Natural killer cell treated with Interleukin-12 subunit alpha and Interleukin-12 subunit beta and Interleukin-15 and Interleukin-18, amount 100 ng/mL, for 72 hours (primary cell): ENCODE results near the gene DGKZ. TPM values are rescaled to one million over a fixed set of nuclear protein-coding genes. Genes with fewer than 3 reads are reported as not detected.
"Not testable (repeated sequence)": the region's sequence is repeated elsewhere in the genome, so short reads cannot be mapped to it uniquely, and the experiment has no call there.

Source experiments
- ATAC-seq, 2 donors: fragments of 150-1000 bp; cut with Tn5 transposase in 1 of 2; sonication (Bioruptor Pico), chemical (Tn5 transposase) in 1 of 2; 2 replicates each; pipeline ENCODE4 v1.10.0; 2021
- DNase-seq: peaks from one replicate; pipeline ENCODE4 v3.0.0; 2022; ENCODE audit warnings: low spot score
- H3K27ac Mint-ChIP-seq, 2 donors: 1 replicate in 1 of 2; 2 replicates in 1 of 2; pipeline ENCODE4 v1.8.0; 2022; ENCODE audit warnings: mixed read lengths in 2 of 2, mild to moderate bottlenecking in 1 of 2, moderate library complexity in 1 of 2
- H3K27me3 Mint-ChIP-seq, 2 donors: 1 replicate in 1 of 2; 2 replicates in 1 of 2; pipeline ENCODE4 v1.8.0; 2022; ENCODE audit warnings: mixed read lengths in 2 of 2
- H3K36me3 Mint-ChIP-seq: one replicate; pipeline ENCODE4 v1.8.0; 2022; ENCODE audit warnings: mixed read lengths
- H3K4me1 Mint-ChIP-seq, 2 donors: 1 replicate in 1 of 2; 2 replicates in 1 of 2; pipeline ENCODE4 v1.8.0; 2022; ENCODE audit warnings: low read depth in 2 of 2, mixed read lengths in 2 of 2, mild to moderate bottlenecking in 1 of 2
- H3K4me3 Mint-ChIP-seq: one replicate; pipeline ENCODE4 v1.8.0; 2022; ENCODE audit warnings: mixed read lengths
- H3K9me3 Mint-ChIP-seq: 2 replicates; pipeline ENCODE4 v1.8.0; 2022; ENCODE audit warnings: mixed read lengths
- total RNA-seq, 2 donors: library from RNA; stranded (reverse); gene quantifications; one replicate each; pipeline ENCODE4 v1.2.3, GENCODE V29; 2022

Gene DGKZ, protein sequence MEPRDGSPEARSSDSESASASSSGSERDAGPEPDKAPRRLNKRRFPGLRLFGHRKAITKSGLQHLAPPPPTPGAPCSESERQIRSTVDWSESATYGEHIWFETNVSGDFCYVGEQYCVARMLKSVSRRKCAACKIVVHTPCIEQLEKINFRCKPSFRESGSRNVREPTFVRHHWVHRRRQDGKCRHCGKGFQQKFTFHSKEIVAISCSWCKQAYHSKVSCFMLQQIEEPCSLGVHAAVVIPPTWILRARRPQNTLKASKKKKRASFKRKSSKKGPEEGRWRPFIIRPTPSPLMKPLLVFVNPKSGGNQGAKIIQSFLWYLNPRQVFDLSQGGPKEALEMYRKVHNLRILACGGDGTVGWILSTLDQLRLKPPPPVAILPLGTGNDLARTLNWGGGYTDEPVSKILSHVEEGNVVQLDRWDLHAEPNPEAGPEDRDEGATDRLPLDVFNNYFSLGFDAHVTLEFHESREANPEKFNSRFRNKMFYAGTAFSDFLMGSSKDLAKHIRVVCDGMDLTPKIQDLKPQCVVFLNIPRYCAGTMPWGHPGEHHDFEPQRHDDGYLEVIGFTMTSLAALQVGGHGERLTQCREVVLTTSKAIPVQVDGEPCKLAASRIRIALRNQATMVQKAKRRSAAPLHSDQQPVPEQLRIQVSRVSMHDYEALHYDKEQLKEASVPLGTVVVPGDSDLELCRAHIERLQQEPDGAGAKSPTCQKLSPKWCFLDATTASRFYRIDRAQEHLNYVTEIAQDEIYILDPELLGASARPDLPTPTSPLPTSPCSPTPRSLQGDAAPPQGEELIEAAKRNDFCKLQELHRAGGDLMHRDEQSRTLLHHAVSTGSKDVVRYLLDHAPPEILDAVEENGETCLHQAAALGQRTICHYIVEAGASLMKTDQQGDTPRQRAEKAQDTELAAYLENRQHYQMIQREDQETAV
- 100 to 1,000 TPM; 104 to 207 TPM for total RNA-seq

DNA sequence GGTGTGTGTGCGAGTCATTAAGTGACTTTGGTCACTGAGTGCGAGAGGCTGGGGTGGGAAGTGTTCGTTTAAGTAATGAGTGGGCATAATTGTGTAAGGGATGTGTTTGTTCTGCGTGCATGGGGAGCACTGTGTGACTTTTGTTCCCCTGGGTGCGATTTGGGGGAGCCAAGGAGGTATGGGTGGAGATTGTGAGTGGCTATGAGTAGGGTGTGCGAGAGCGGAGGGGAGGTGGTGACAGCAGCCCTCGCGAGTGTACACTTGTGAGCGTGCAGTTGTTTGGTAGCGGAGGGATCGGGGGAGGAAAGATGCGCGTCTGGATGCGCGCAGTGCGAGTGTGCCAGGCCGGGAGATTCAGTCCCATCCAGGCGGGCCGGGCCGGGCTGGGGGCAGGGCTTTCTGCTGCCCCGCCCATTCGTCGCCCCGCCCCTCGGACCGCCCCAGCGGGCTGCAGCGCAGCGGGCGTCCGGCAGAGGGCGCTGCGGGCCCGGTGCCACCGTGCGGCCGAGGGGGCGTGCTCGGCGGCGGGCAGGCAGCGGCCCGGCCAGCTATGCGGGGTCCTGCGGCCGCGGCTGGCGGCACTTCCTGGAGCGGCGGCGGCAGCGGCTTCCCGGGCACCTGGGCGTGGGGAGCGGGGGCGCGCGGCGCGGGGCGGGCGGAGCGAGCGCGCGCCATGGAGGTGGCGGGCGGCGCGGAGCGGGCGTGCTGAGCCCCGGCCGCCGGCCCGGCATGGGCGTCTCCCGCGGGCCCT lies at the start of gene DGKZ:
TSS of gene DGKZ (plus strand) at position 578 of the 751 bp plus-strand sequence. CDS start 197 bp downstream, outside the sequence.
- DNase-seq (peak; percentile 93), ATAC-seq (peak; percentile 87 to 92)
- H3K27ac Mint-ChIP-seq: peak within 1 kb of the TSS; percentile 89 to 95
- H3K36me3 Mint-ChIP-seq: no peaks in the 10 kb centered on the region
- H3K27me3 Mint-ChIP-seq: peaks cover 0 to 7% of the 10 kb centered on the region in 2 donors
- H3K4me1 Mint-ChIP-seq: peaks cover 52 to 53% of the 10 kb centered on the region in 2 donors
- H3K9me3 Mint-ChIP-seq: no peaks in the 10 kb centered on the region
- H3K4me3 Mint-ChIP-seq: peak within 1 kb of the TSS; percentile 96

DNA sequence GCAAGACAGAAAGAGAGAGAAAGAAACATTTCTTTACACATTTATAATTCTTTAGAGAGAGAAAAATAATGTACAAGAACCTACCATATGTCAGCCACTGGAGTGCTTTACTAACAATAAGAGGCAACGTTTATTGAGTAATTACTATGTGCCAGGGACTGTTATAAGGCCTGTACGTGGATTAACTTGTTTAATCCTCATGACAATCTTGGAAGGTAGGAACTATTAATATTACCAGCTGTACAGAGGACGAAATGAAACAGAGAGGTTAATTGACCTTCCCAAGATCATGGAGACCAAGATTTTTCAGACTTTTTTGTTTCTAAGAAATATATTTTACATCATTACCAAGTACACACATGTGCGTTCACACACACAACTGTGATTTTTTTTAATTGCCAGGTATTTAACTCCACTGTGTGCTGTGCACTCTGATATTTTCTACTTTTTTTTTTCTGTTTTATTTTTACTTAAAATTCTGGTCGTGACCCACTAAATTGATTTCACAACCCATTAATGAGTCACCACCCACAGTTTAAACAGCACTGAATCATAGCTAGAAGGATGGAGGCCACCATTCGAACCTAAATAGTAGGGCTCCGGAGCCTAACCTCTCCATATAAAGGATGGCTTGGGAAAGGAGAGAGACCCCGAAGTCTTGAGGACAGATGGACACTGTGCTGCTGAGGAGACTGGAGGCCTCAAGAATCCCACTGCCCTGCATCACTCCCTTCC lies 48.4 kb upstream of the DGKZ start:
- Mint-ChIP-seq H3K9me3 (no peaks in the 10 kb centered on the region), H3K4me3 (peak overlapping the region; percentile 1), H3K27me3 (peaks cover 10 to 21% of the 10 kb centered on the region in 2 donors), H3K27ac (no peak overlapping the region), H3K36me3 (no peaks in the 10 kb centered on the region), H3K4me1 (peaks cover 5 to 8% of the 10 kb centered on the region in 2 donors)
- DNase-seq: no peak
- ATAC-seq: no peak

DNA sequence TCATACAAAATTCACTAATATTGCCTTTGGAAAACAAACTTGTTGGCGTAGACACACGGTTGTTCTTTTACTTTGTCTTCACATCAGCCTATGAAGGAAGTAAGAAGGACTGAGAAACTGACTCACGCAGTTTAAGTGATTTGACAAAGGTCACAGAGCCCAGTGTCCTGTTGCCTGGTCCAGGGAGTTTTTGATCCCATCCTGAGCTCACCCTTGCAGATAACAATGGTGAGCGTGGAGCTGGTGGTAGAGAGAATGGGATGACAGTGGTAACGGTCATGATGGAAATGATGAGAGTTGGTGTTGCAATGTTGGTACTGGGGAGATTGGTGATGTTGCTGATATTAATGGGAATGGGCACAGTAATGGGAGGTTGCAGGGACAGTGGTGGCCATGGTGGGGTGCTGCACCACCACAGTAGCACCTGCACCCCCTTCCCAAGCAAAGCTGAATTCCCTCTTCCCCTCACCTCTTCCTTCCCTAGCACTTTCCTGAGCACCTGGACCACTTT lies 47.8 kb upstream of the DGKZ start:
- H3K4me3 Mint-ChIP-seq: peak overlapping the region; percentile 1
- no peaks in the 10 kb centered on the region for H3K36me3 Mint-ChIP-seq
- peaks cover 10 to 21% of the 10 kb centered on the region in 2 donors for H3K27me3 Mint-ChIP-seq
- H3K4me1 Mint-ChIP-seq: peaks cover 5 to 8% of the 10 kb centered on the region in 2 donors
- no peak overlapping the region for H3K27ac Mint-ChIP-seq
- H3K9me3 Mint-ChIP-seq: no peaks in the 10 kb centered on the region
- DNase-seq (no peak), ATAC-seq (no peak)

DNA sequence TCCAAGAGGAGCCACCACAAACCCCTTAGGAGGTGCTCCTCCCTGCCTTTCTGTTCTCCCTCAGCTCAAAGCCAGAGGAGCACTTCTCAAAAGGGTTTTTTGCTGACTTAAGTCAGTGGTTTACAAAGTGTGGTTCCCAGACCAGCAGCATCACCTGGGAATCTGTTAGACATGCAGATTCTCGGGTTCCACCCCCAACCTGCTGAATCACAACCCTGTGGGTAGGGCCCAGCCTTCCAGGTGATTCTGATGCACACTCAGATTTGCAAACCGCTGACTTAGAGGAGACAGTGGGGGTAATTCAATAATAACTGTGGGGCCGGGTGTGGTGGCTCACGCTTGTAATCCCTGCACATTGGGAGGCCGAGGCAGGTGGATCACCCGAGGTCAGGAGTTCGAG lies 47.0 kb upstream of the DGKZ start:
- DNase-seq (no peak), ATAC-seq (no peak)
- H3K27ac Mint-ChIP-seq: no peak overlapping the region
- H3K4me3 Mint-ChIP-seq: no peak overlapping the region
- H3K36me3 Mint-ChIP-seq: no peaks in the 10 kb centered on the region
- H3K27me3 Mint-ChIP-seq: peaks cover 10 to 21% of the 10 kb centered on the region in 2 donors
- H3K4me1 Mint-ChIP-seq: peaks cover 7 to 10% of the 10 kb centered on the region in 2 donors
- no peaks in the 10 kb centered on the region for H3K9me3 Mint-ChIP-seq

DNA sequence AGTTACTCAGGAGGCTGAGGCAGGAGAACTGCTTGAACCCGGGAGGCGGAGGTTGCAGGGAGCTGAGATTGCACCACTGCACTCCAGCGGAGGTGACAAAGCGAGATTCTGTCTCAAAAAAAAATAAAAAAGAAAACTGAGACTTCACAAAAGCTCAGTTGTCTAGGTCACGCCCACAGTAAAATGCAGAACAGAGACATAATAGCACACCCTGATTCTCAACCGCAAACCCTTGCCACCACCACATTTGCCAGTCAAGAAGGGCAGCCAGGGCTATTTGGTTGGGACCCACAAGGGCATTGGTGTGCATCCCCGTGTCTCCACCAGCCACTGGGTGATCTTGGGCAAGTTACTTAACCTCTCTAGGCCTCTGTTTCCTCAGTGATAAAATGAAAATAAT lies 44.4 kb upstream of the DGKZ start:
- Mint-ChIP-seq H3K27ac (no peak overlapping the region), H3K36me3 (no peaks in the 10 kb centered on the region), H3K4me3 (no peak overlapping the region), H3K4me1 (peaks cover 8 to 13% of the 10 kb centered on the region in 2 donors), H3K27me3 (peaks cover 6 to 13% of the 10 kb centered on the region in 2 donors), H3K9me3 (no peaks in the 10 kb centered on the region)
- no peak for ATAC-seq
- no peak for DNase-seq

DNA sequence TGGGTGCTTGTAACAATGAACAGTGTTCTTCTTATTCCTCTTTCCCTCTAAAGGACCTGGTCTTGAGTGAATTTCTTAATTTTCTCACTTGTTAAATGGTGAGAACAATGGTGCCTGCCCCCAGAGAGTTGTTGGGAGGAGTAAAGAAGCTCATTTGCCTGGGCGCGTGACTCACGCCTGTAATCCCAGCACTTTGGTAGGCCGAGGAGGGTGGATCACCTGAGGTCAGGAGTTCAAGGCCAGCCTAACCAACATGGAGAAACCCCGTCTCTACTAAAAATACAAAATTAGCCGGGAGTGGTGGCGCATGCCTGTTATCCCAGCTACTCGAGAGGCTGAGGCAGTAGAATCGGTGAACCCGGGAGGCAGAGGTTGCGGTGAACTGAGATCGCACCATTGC lies 43.2 kb upstream of the DGKZ start:
- ATAC-seq, H3K27ac Mint-ChIP-seq, H3K9me3 Mint-ChIP-seq, H3K4me3 Mint-ChIP-seq, H3K36me3 Mint-ChIP-seq, DNase-seq, H3K27me3 Mint-ChIP-seq: not testable (repeated sequence)
- H3K4me1 Mint-ChIP-seq: peaks cover 11 to 12% of the 10 kb centered on the region in 2 donors

DNA sequence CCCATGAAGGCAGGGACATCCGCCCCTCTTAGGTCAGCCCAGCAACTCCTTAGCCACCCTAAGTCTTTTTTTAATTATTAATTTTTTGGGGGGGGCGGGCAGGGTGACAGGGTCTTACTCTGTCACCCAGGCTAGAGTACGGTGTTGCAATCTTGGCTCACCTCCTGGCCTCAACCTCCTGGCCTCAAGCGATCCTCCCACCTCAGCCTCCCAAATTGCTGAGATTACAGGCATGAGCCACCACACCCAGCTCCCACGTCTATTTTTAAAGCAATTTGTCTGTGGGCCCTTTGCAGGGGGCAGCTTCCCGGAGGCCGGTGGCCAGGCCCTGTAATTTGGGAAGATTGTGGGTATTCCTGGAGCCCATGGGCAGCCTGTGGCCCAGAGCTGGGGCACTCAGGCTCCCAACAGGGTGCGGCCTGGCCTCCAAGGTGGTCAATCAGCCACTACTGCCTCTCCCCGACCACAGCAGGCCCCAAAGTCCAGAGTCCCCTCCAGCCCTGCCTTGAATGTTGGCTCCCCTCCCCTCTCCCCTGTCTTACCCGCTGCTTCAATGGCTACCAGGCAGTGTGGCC lies 42.6 kb upstream of the DGKZ start:
- H3K27ac Mint-ChIP-seq: no peak overlapping the region

DNA sequence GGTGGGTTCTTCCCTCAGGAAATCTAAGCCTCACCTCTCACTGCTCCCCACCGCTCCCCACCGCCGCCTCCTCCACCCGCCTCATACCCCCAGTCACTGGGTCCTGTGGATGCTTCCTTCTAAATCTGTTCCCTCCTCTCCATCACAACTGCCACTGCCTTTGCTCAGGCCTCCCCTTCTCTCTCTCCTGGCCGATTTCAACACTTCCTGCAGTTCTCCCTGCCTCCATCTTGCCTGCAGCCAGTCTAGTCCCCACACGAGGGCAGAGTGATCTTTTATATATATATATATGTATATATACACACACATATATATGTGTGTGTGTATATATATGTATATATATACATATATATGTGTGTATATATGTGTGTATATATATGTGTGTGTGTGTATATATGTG lies 42.0 kb upstream of the DGKZ start:
- DNase-seq (no peak), ATAC-seq (peak in 1 of 2 donors; percentile 52)
- Mint-ChIP-seq H3K9me3 (no peaks in the 10 kb centered on the region), H3K4me1 (peaks cover 5 to 11% of the 10 kb centered on the region in 2 donors), H3K27me3 (no peaks in the 10 kb centered on the region), H3K4me3 (no peak overlapping the region), H3K36me3 (no peaks in the 10 kb centered on the region), H3K27ac (no peak overlapping the region)

More for the DNA sequence above, 42.6 kb upstream of the DGKZ start:
- Mint-ChIP-seq H3K9me3 (no peaks in the 10 kb centered on the region), H3K36me3 (no peaks in the 10 kb centered on the region), H3K27me3 (peaks cover under 1 to 1% of the 10 kb centered on the region in 2 donors), H3K4me1 (peaks cover 5 to 11% of the 10 kb centered on the region in 2 donors), H3K4me3 (no peak overlapping the region)
- DNase-seq (no peak), ATAC-seq (no peak)

DNA sequence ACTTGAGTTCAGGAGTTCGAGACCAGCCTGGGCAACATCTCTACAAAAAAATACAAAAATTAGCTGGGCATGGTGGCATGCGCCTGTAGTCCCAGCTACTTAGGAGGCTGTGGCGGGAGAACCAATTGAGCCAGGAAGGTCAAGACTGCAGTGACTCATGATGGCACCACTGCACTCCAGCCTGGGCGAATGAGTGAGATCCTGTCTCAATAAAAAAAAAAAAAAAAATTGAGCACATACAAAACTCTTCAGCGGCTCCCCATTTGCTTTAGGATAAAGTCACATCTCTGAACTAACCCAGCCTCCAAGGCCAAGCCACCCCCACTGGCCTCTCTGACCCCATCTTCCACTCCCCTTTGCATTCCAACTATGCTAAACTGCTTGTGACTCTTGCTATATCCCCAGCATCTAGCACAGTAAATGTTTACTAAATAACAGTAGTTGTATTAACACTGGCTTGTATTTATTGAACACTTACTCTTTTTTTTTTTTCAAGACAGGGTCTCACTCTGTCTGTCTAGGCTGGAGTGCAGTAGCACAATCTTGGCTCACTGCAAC lies 40.9 kb upstream of the DGKZ start:
- Mint-ChIP-seq H3K36me3 (no peaks in the 10 kb centered on the region), H3K27me3 (no peaks in the 10 kb centered on the region), H3K4me1 (peaks cover 5 to 11% of the 10 kb centered on the region in 2 donors), H3K4me3 (no peak overlapping the region), H3K27ac (no peak overlapping the region), H3K9me3 (no peaks in the 10 kb centered on the region)
- no peak for DNase-seq
- ATAC-seq: no peak

DNA sequence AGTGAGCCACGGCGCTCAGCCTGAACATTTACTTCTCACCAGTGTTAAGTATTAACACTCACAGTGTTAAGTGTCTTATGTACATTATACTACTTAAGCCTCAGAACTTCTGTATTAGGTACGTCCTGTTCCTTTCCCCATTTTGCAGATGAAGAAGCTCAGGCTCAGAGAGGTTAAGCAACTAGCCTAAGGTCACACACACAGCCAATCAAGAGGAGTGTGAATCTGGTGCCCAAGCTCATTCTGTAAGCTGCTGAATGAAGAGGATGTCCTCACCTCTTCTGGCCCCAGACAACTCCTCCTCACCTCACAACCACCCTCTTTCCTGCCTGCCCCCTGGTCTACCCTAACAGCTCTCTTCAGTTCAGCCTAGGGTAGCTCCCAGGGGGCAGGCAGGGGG lies 39.9 kb upstream of the DGKZ start:
- no peaks in the 10 kb centered on the region for H3K9me3 Mint-ChIP-seq
- no peaks in the 10 kb centered on the region for H3K27me3 Mint-ChIP-seq
- no peak overlapping the region for H3K27ac Mint-ChIP-seq
- H3K4me1 Mint-ChIP-seq: peaks cover 5 to 11% of the 10 kb centered on the region in 2 donors
- no peak overlapping the region for H3K4me3 Mint-ChIP-seq
- ATAC-seq (no peak), DNase-seq (peak; percentile 47)
- H3K36me3 Mint-ChIP-seq: no peaks in the 10 kb centered on the region

DNA sequence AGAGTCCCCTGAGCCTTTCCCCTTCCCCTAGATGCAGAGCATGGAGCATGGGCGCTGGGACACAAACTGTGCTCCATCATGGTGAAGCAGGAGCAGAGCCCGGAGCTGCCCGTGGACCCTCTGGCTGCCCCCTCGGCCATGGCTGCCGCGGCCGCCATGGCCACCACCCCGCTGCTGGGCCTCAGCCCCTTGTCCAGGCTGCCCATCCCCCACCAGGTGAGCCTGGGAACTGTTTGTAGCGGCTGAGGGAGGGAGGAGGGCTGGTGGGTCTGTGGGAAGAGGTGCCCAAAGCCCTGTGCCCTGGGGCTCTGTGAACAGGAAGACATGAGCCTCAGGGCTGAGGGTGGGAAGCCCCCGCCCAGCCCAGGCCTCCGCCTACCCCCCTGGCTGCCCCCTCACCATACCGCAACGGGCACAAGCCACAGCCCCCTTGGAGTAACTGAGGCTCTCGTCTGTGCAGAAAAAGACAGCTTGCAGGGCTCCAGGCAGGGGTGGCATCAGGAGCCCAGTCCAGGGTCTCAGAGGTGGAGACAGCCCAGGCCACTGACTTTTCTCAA lies 39.4 kb upstream of the DGKZ start:
- Mint-ChIP-seq H3K4me3 (no peak overlapping the region), H3K9me3 (no peaks in the 10 kb centered on the region), H3K27me3 (no peaks in the 10 kb centered on the region), H3K4me1 (peaks cover 5 to 11% of the 10 kb centered on the region in 2 donors), H3K27ac (no peak overlapping the region), H3K36me3 (no peaks in the 10 kb centered on the region)
- ATAC-seq (no peak), DNase-seq (peak; percentile 49)
